Measurements from ENCODE around the gene AEBP2.
"Not testable (repeated sequence)": the region's sequence is repeated elsewhere in the genome, so short reads cannot be mapped to it uniquely, and the experiment has no call there.

AEBP2 gene

GRCh38 chr12:19518209-19518608 is 78.9 kb downstream of the AEBP2 start:
- DNase-seq = no peak

GRCh38 chr12:19520646-19521415 is 81.5 kb downstream of the AEBP2 start:
- no peak for DNase-seq

- DNase-seq = no peak
Observed at GRCh38 chr12:19525274-19525673, 86.0 kb downstream of the AEBP2 start.

GRCh38 chr12:19527866-19528265 is 88.6 kb downstream of the AEBP2 start:
- DNase-seq = no peak

- no peak for DNase-seq
Observed at GRCh38 chr12:19528750-19529149, 89.5 kb downstream of the AEBP2 start.

- no peak for DNase-seq
Observed at GRCh38 chr12:19529951-19530636, 90.8 kb downstream of the AEBP2 start.

- DNase-seq = no peak
Observed at GRCh38 chr12:19530637-19531023, 91.3 kb downstream of the AEBP2 start.

GRCh38 chr12:19533567-19533966 is 94.3 kb downstream of the AEBP2 start:
- DNase-seq = no peak

- no peak for DNase-seq
Observed at GRCh38 chr12:19539071-19539470, 99.8 kb downstream of the AEBP2 start.

GRCh38 chr12:19539836-19540235 is 100.5 kb downstream of the AEBP2 start:
- DNase-seq = no peak

- DNase-seq = no peak
Observed at GRCh38 chr12:19542606-19543005, 103.3 kb downstream of the AEBP2 start.

GRCh38 chr12:19544353-19544752 is 105.1 kb downstream of the AEBP2 start:
- no peak for DNase-seq

GRCh38 chr12:19545301-19545700 is 106.0 kb downstream of the AEBP2 start:
- DNase-seq = no peak

- no peak for DNase-seq
Observed at GRCh38 chr12:19546027-19546426, 106.7 kb downstream of the AEBP2 start.

- DNase-seq = no peak
Observed at GRCh38 chr12:19546611-19547162, 107.4 kb downstream of the AEBP2 start.

- DNase-seq = no peak
Observed at GRCh38 chr12:19547271-19547671, 108.0 kb downstream of the AEBP2 start.

GRCh38 chr12:19548834-19549233 is 109.5 kb downstream of the AEBP2 start:
- no peak for DNase-seq

- no peak for DNase-seq
Observed at GRCh38 chr12:19550626-19551025, 111.3 kb downstream of the AEBP2 start.

- not testable (repeated sequence) for DNase-seq
Observed at GRCh38 chr12:19552441-19553097, 113.3 kb downstream of the AEBP2 start.

- no peak for DNase-seq
Observed at GRCh38 chr12:19553175-19553574, 113.9 kb downstream of the AEBP2 start.

- DNase-seq = no peak
Observed at GRCh38 chr12:19561411-19561961, 122.2 kb downstream of the AEBP2 start.
